T-cell (primary cell): Measurements from ENCODE around the gene MOCOS. TPM values are rescaled to one million over a fixed set of nuclear protein-coding genes. Genes with fewer than 3 reads are reported as not detected.

Experiments
- ATAC-seq, 4 experiments: fragments of 200-7000 bp in 3 of 4; fragments of 150-1000 bp in 1 of 4; cut with Tn5 transposase; replicated peaks in 1 of 4; 1 replicate in 3 of 4; 2 replicates in 1 of 4; pipeline ENCODE4 v1.10.0; 2021; ENCODE audit warnings: moderate library complexity in 3 of 4, mild to moderate bottlenecking in 2 of 4, moderate number of reproducible peaks in 1 of 4
- CTCF ChIA-PET, 2 donors: fragments of 300-600 bp; sonication (Branson Sonifier 250); formaldehyde crosslinking; loops; one replicate each; lab custom pipeline; 2022; ENCODE audit warnings: antibody characterized with exemption in 2 of 2; lab: Charles Lee
- POLR2A ChIA-PET, 2 donors: fragments of 300-600 bp; sonication (Branson Sonifier 250); formaldehyde crosslinking; loops; one replicate each; lab custom pipeline; 2022; ENCODE audit warnings: antibody characterized with exemption in 2 of 2; lab: Charles Lee
- DNase-seq, 35 experiments: peaks; one replicate each; pipeline versions ENCODE4 v3.0.0 to v3.0.0-alpha.2; 2013 to 2023
- H3K27ac ChIP-seq: one replicate; pipeline ENCODE4 v1.5.1; 2013; ENCODE audit warnings: low read length
- H3K27me3 ChIP-seq, 2 experiments: replicated peaks in 1 of 2; 1 replicate in 1 of 2; 2 replicates in 1 of 2; pipeline versions ENCODE4 v1.6.1 to v1.7.0; 2013; ENCODE audit warnings: low read length in 1 of 2, mixed read lengths in 1 of 2; ENCODE audit not compliant: control insufficient read depth in 2 of 2, insufficient read depth in 2 of 2; ENCODE audit errors: extremely low read depth in 1 of 2
- H3K36me3 ChIP-seq, 2 donors: 1 replicate in 1 of 2; 2 replicates in 1 of 2; pipeline versions ENCODE4 v1.6.1 to v1.7.0; 2013; ENCODE audit warnings: low read length in 1 of 2; ENCODE audit not compliant: control insufficient read depth in 2 of 2, insufficient read depth in 1 of 2; ENCODE audit errors: extremely low read depth in 1 of 2
- H3K4me1 ChIP-seq, 2 experiments: 1 replicate in 1 of 2; 2 replicates in 1 of 2; pipeline versions ENCODE4 v1.6.1 to v1.7.0; 2013; ENCODE audit warnings: low read length in 2 of 2, mixed read lengths in 1 of 2; ENCODE audit not compliant: insufficient read depth in 2 of 2, control insufficient read depth in 1 of 2; ENCODE audit errors: extremely low read depth in 1 of 2
- H3K4me3 ChIP-seq, 2 donors: 1 replicate in 1 of 2; 2 replicates in 1 of 2; pipeline versions ENCODE4 v1.5.1 to v1.7.0; 2013; ENCODE audit warnings: mild to moderate bottlenecking in 2 of 2, low read length in 1 of 2, moderate library complexity in 1 of 2; ENCODE audit not compliant: control insufficient read depth in 1 of 2; ENCODE audit errors: extremely low read depth in 1 of 2
- H3K9me3 ChIP-seq: 2 replicates; pipeline ENCODE4 v1.7.0; 2013
- H3K27ac Mint-ChIP-seq, 2 donors: one replicate each; pipeline ENCODE4 v1.8.0; 2020 to 2021; ENCODE audit warnings: mild to moderate bottlenecking in 2 of 2, mixed read lengths in 2 of 2
- H3K27me3 Mint-ChIP-seq, 2 donors: one replicate each; pipeline ENCODE4 v1.8.0; 2021 to 2022; ENCODE audit warnings: mixed read lengths in 2 of 2
- H3K36me3 Mint-ChIP-seq: one replicate; pipeline ENCODE4 v1.8.0; 2021; ENCODE audit warnings: mixed read lengths
- H3K4me1 Mint-ChIP-seq, 3 donors: one replicate each; pipeline ENCODE4 v1.8.0; 2020 to 2022; ENCODE audit warnings: mixed read lengths in 3 of 3, mild to moderate bottlenecking in 1 of 3
- H3K4me3 Mint-ChIP-seq, 3 donors: one replicate each; pipeline ENCODE4 v1.8.0; 2020 to 2022; ENCODE audit warnings: mild to moderate bottlenecking in 3 of 3, mixed read lengths in 3 of 3, moderate library complexity in 3 of 3
- H3K9me3 Mint-ChIP-seq, 3 donors: one replicate each; pipeline ENCODE4 v1.8.0; 2020 to 2022; ENCODE audit warnings: mixed read lengths in 3 of 3
- WGBS: methylation state at CpG from one replicate; pipeline ENCODE4 v1.1.5; 2013; ENCODE audit warnings: missing lambda C conversion rate; ENCODE audit not compliant: insufficient coverage; 5-methylcytosine and 5-hydroxymethylcytosine counted together
- total RNA-seq, 35 experiments: library from RNA in 6 of 35; stranded (reverse) in 6 of 35; fragments of 120-200 nt in 1 of 35; gene quantifications; one replicate each; pipeline versions ENCODE4 v1.2.1 to v1.2.4 and lab custom pipeline; 2013 to 2026

MOCOS gene
- total RNA-seq, 5 donors from 2014 or later (not counting 1 experiment from before 2014, with no cell fraction given) = 0.05 to 0.47 (median 0.16) TPM

- Histone ChIP-seq H3K36me3 (no peaks in the 10 kb centered on the region), H3K4me1 (no peaks in the 10 kb centered on the region), H3K27me3 (peaks cover 0 to 22% of the 10 kb centered on the region in 2 experiments), H3K9me3 (no peaks in the 10 kb centered on the region), H3K27ac (no peak overlapping the region), H3K4me3 (no peak overlapping the region)
- Mint-ChIP-seq H3K9me3 (peaks cover 3 to 12% (median 8%) of the 10 kb centered on the region in 3 donors), H3K36me3 (no peaks in the 10 kb centered on the region), H3K4me1 (no peaks in the 10 kb centered on the region), H3K4me3 (no peak overlapping the region), H3K27ac (no peak overlapping the region), H3K27me3 (peaks cover 22 to 33% of the 10 kb centered on the region in 2 donors)
- ATAC-seq (no peak), DNase-seq (no peak)
- 75% methylated on average over 1 of the region's 4 CpGs for WGBS
- ChIA-PET POLR2A (no interaction called here), CTCF (no interaction called here)
Measured at GRCh38 chr18:36314098-36314497, 126.8 kb downstream of the MOCOS start.

GRCh38 chr18:36314754-36315153 lies 127.5 kb downstream of the MOCOS start:
- no peak overlapping the region for H3K27ac Mint-ChIP-seq
- ChIA-PET CTCF (no interaction called here), POLR2A (no interaction called here)
- no peak overlapping the region for H3K4me3 Mint-ChIP-seq
- peaks cover 7 to 16% (median 10%) of the 10 kb centered on the region in 3 donors for H3K9me3 Mint-ChIP-seq
- no peaks in the 10 kb centered on the region for H3K9me3 ChIP-seq
- no peaks in the 10 kb centered on the region for H3K4me1 Mint-ChIP-seq
- no peak overlapping the region for H3K27ac ChIP-seq
- DNase-seq (no peak), ATAC-seq (no peak)
- WGBS = 58% methylated on average over 3 of the region's 4 CpGs
- no peaks in the 10 kb centered on the region for H3K36me3 ChIP-seq
- H3K36me3 Mint-ChIP-seq = no peaks in the 10 kb centered on the region
- H3K4me1 ChIP-seq = no peaks in the 10 kb centered on the region
- H3K27me3 Mint-ChIP-seq = peaks cover 23 to 39% of the 10 kb centered on the region in 2 donors
- H3K27me3 ChIP-seq = peaks cover 0 to 17% of the 10 kb centered on the region in 2 experiments
- H3K4me3 ChIP-seq = no peak overlapping the region

- Histone ChIP-seq H3K9me3 (no peaks in the 10 kb centered on the region), H3K36me3 (no peaks in the 10 kb centered on the region), H3K27ac (no peak overlapping the region), H3K4me1 (no peaks in the 10 kb centered on the region), H3K27me3 (peaks cover 0 to 12% of the 10 kb centered on the region in 2 experiments), H3K4me3 (no peak overlapping the region)
- 89% methylated on average over 4 of the region's 10 CpGs for WGBS
- Mint-ChIP-seq H3K9me3 (peaks cover 7 to 16% (median 10%) of the 10 kb centered on the region in 3 donors), H3K27me3 (peaks cover 25 to 37% of the 10 kb centered on the region in 2 donors), H3K4me3 (no peak overlapping the region), H3K4me1 (no peaks in the 10 kb centered on the region), H3K27ac (no peak overlapping the region), H3K36me3 (no peaks in the 10 kb centered on the region)
- POLR2A ChIA-PET = no interaction called here
- CTCF ChIA-PET = no interaction called here
- ATAC-seq (no peak), DNase-seq (no peak)
Measured at GRCh38 chr18:36315736-36316135, 128.4 kb downstream of the MOCOS start.

GRCh38 chr18:36316246-36316645 lies 128.9 kb downstream of the MOCOS start:
- H3K36me3 ChIP-seq = no peaks in the 10 kb centered on the region
- H3K9me3 Mint-ChIP-seq = peaks cover 7 to 16% (median 10%) of the 10 kb centered on the region in 3 donors
- H3K27me3 ChIP-seq = peaks cover 0 to 15% of the 10 kb centered on the region in 2 experiments
- no peak overlapping the region for H3K4me3 ChIP-seq
- no peaks in the 10 kb centered on the region for H3K4me1 Mint-ChIP-seq
- no peaks in the 10 kb centered on the region for H3K4me1 ChIP-seq
- H3K27me3 Mint-ChIP-seq = peaks cover 26 to 40% of the 10 kb centered on the region in 2 donors
- no peak overlapping the region for H3K27ac Mint-ChIP-seq
- H3K4me3 Mint-ChIP-seq = no peak overlapping the region
- DNase-seq = no peak
- ChIA-PET CTCF (no interaction called here), POLR2A (no interaction called here)
- H3K27ac ChIP-seq = no peak overlapping the region
- no CpG with 5 or more reads among the region's 2 CpGs for WGBS
- ATAC-seq = no peak
- H3K9me3 ChIP-seq = no peaks in the 10 kb centered on the region
- H3K36me3 Mint-ChIP-seq = no peaks in the 10 kb centered on the region

Other genes with a start within 250 kb of the MOCOS start
- 10 to 100 TPM; 22.3 to 37.4 (median 36.8) TPM for gene RPRD1A, start 119.9 kb upstream of the MOCOS start, total RNA-seq
- 10 to 100 TPM; 14.3 to 18.3 (median 16.8) TPM for gene SLC39A6, start 58.2 kb upstream of the MOCOS start, total RNA-seq
- 100 to 1,000 TPM; 109 to 156 (median 150) TPM for gene ELP2, start 57.6 kb upstream of the MOCOS start, total RNA-seq
- under 1 TPM in 1 of 5 donors, not detected in 4; 0.06 TPM for gene FHOD3, start 110.2 kb downstream of the MOCOS start, total RNA-seq